GM12878 (cell line): ENCODE measurements around the gene MYO18B. TPM values are rescaled to one million over a fixed set of nuclear protein-coding genes. Genes with fewer than 3 reads are reported as not detected.
A peak's percentile ranks its signal among the peaks of the same experiment; 100 is the strongest.

Source experiments
- ATAC-seq: fragments of 200-7000 bp; cut with Tn5 transposase; 3 replicates; pipeline ENCODE4 v1.9.1; 2020; ENCODE audit warnings: mild to moderate bottlenecking, moderate library complexity
- BruUV-seq: library from RNA; stranded (reverse); fragments of 400-500 nt; replicated peaks from 2 replicates; lab custom pipeline; 2021; lab: Mats Ljungman, UMichigan
- CTCF ChIA-PET: fragments of 300-600 bp; sonication (Branson Sonifier 250); formaldehyde crosslinking; extraction: SDS; loops from one replicate; lab custom pipeline; 2021; ENCODE audit warnings: inconsistent platforms; lab: Yijun Ruan, JAX
- POLR2A ChIA-PET: fragments of 350-600 bp; formaldehyde crosslinking; extraction: SDS; loops from one replicate; lab custom pipeline; 2021; ENCODE audit warnings: inconsistent platforms; lab: Charles Lee
- RAD21 ChIA-PET: fragments of 300-600 bp; sonication (Branson Sonifier 250); formaldehyde crosslinking; loops from one replicate; lab custom pipeline; 2023; ENCODE audit warnings: antibody characterized with exemption; ENCODE audit not compliant: unreplicated experiment; lab: Charles Lee
- SMC1A ChIA-PET: fragments of 300-600 bp; sonication (Branson Sonifier 250); formaldehyde crosslinking; loops from one replicate; lab custom pipeline; 2023; ENCODE audit not compliant: unreplicated experiment, uncharacterized antibody; lab: Charles Lee
- DNase-seq: peaks from one replicate; pipeline ENCODE4 v3.0.0-alpha.2; 2011; ENCODE audit warnings: low read depth, low spot score
- FAIRE-seq: peaks from 3 replicates; lab custom pipeline; 2011; peaks lifted over from hg19 to GRCh38; lab: Jason Lieb, UNC
- H2AFZ ChIP-seq: 2 replicates; pipeline ENCODE4 v1.6.0; 2011; ENCODE audit warnings: low read depth, low read length, control low read depth; ENCODE audit not compliant: control insufficient read depth
- H3K27ac ChIP-seq: 2 replicates; pipeline ENCODE4 v1.5.1; 2011; ENCODE audit warnings: control low read depth; ENCODE audit not compliant: control insufficient read depth, insufficient read depth
- H3K27me3 ChIP-seq, 2 experiments: replicated peaks in 1 of 2; 2 replicates each; pipeline versions ENCODE4 v1.6.0 to v1.6.1; 2011; ENCODE audit warnings: low read length in 1 of 2; ENCODE audit not compliant: control insufficient read depth in 2 of 2, insufficient read depth in 2 of 2
- H3K36me3 ChIP-seq, 2 experiments: 2 replicates each; pipeline ENCODE4 v1.5.1; 2011; ENCODE audit warnings: low read length in 1 of 2; ENCODE audit not compliant: control insufficient read depth in 2 of 2, insufficient read depth in 2 of 2
- H3K4me1 ChIP-seq: 2 replicates; pipeline ENCODE4 v1.6.1; 2011; ENCODE audit warnings: mild to moderate bottlenecking, low read length, moderate library complexity, mixed read lengths; ENCODE audit not compliant: control insufficient read depth, insufficient read depth
- H3K4me2 ChIP-seq: 2 replicates; pipeline ENCODE4 v1.6.0; 2011; ENCODE audit warnings: control low read depth; ENCODE audit not compliant: control insufficient read depth, insufficient read depth
- H3K4me3 ChIP-seq: fragments of 200-600 bp; sonication (generic); 2 replicates; pipeline ENCODE4 v1.5.1; 2016
- H3K79me2 ChIP-seq: 2 replicates; pipeline ENCODE4 v1.6.0; 2011; ENCODE audit warnings: low read length; ENCODE audit not compliant: control insufficient read depth, insufficient read depth
- H3K9ac ChIP-seq: 2 replicates; pipeline ENCODE4 v1.8.0; 2011; ENCODE audit warnings: low read length, control low read depth, mixed read lengths; ENCODE audit not compliant: control insufficient read depth, insufficient read depth
- H3K9me3 ChIP-seq: replicated peaks from 3 replicates; pipeline ENCODE4 v1.5.1; 2011; ENCODE audit warnings: mild to moderate bottlenecking, low read length; ENCODE audit not compliant: control insufficient read depth, insufficient read depth
- H4K20me1 ChIP-seq: 2 replicates; pipeline ENCODE4 v1.6.0; 2011; ENCODE audit not compliant: control insufficient read depth, insufficient read depth
- ASH2L ChIP-seq: fragments of 300-600, 200-600 bp; sonication (generic); IDR thresholded peaks from 2 replicates; pipeline ENCODE4 v1.6.1; 2017; ENCODE audit warnings: low read depth, mild to moderate bottlenecking, borderline replicate concordance
- ATF7 ChIP-seq: fragments of 450-650 bp; IDR thresholded peaks from 2 replicates; pipeline ENCODE4 v1.6.1; 2016; ENCODE audit warnings: low read depth, mild to moderate bottlenecking
- BHLHE40 ChIP-seq, 2 experiments: fragments of 450-650 bp in 1 of 2; IDR thresholded peaks; 2 replicates each; pipeline ENCODE4 v1.6.1; 2011 to 2017; ENCODE audit warnings: low read depth in 2 of 2, borderline replicate concordance in 1 of 2, improper control_type of control experiment in 1 of 2, low read length in 1 of 2, mild to moderate bottlenecking in 1 of 2
- BMI1 ChIP-seq: fragments of 450-650 bp; IDR thresholded peaks from 2 replicates; pipeline ENCODE4 v1.6.1; 2016; ENCODE audit warnings: mild to moderate bottlenecking, moderate library complexity, borderline replicate concordance
- CBX3 ChIP-seq: fragments of 200-600 bp; sonication (generic); IDR thresholded peaks from 2 replicates; pipeline ENCODE4 v1.6.1; 2016; ENCODE audit warnings: low read depth, borderline replicate concordance
- EED ChIP-seq: sonication (generic); IDR thresholded peaks from 2 replicates; pipeline ENCODE4 v1.6.1; 2016; ENCODE audit warnings: antibody characterized with exemption, low read depth
- GATAD2B ChIP-seq: fragments of 450-650 bp; conservative IDR thresholded peaks from 2 replicates; pipeline ENCODE4 v1.6.1; 2017; ENCODE audit warnings: low read depth, mild to moderate bottlenecking, moderate library complexity
- MEF2B ChIP-seq: fragments of 450-650 bp; IDR thresholded peaks from 2 replicates; pipeline ENCODE4 v1.6.1; 2018; ENCODE audit warnings: mild to moderate bottlenecking, moderate library complexity; ENCODE audit not compliant: partially characterized antibody, poor library complexity, severe bottlenecking
- NR2C2 ChIP-seq: IDR thresholded peaks from 2 replicates; pipeline ENCODE4 v1.6.1; 2011; ENCODE audit warnings: borderline replicate concordance, low read depth; ENCODE audit not compliant: control insufficient read depth, insufficient read length
- NR2F1 ChIP-seq: fragments of 450-650 bp; conservative IDR thresholded peaks from 2 replicates; pipeline ENCODE4 v1.6.1; 2017; ENCODE audit warnings: mild to moderate bottlenecking
- PAX8 ChIP-seq: fragments of 450-650 bp; IDR thresholded peaks from 2 replicates; pipeline ENCODE4 v1.6.1; 2017; ENCODE audit warnings: mild to moderate bottlenecking, moderate library complexity
- POLR2AphosphoS2 ChIP-seq: IDR thresholded peaks from 2 replicates; pipeline ENCODE4 v1.6.1; 2011; ENCODE audit warnings: low read depth, mild to moderate bottlenecking, low read length, improper control_type of control experiment, moderate library complexity
- RAD51 ChIP-seq: fragments of 450-650 bp; IDR thresholded peaks from 2 replicates; pipeline ENCODE4 v1.6.1; 2016; ENCODE audit warnings: moderate library complexity, mild to moderate bottlenecking, inconsistent platforms
- REST ChIP-seq: IDR thresholded peaks from 2 replicates; pipeline ENCODE4 v1.6.1; 2012; ENCODE audit warnings: mild to moderate bottlenecking, low read depth, low read length
- SPI1 ChIP-seq: IDR thresholded peaks from 2 replicates; pipeline ENCODE4 v1.6.1; 2011; ENCODE audit warnings: low read depth, mild to moderate bottlenecking, low read length, moderate library complexity, borderline replicate concordance; ENCODE audit not compliant: insufficient read depth
- YY1 ChIP-seq: IDR thresholded peaks from 2 replicates; pipeline ENCODE4 v1.6.1; 2011; ENCODE audit warnings: low read depth, mild to moderate bottlenecking, low read length
- ZNF274 ChIP-seq: IDR thresholded peaks from one replicate; pipeline ENCODE4 v1.8.0; 2011; ENCODE audit not compliant: insufficient read length, insufficient read depth
- WGBS: methylation state at CpG from one replicate; pipeline ENCODE4 v1.1.6; 2016; ENCODE audit warnings: low lambda C conversion rate; ENCODE audit not compliant: insufficient replicate concordance, insufficient coverage; ENCODE audit errors: missing lambda C conversion rate; 5-methylcytosine and 5-hydroxymethylcytosine counted together
- in situ Hi-C: fragments of 300-500 bp; cut with MboI; formaldehyde crosslinking; loops from 9 replicates; pipeline ENCODE4 v1.14.3; 2018; ENCODE audit warnings: mixed read lengths
- intact Hi-C: fragments of 100-400 bp; cut with micrococcal nuclease; formaldehyde crosslinking; loops from one replicate; pipeline ENCODE4 v1.14.2; 2022; ENCODE audit not compliant: unreplicated experiment
- polyA plus RNA-seq, 11 experiments: library from polyadenylated mRNA; depleted of rRNA in 4 of 11; unstranded in 6 of 11; stranded (reverse) in 5 of 11; fragments of >200 nt; fragmentation: Nextera tagmentation in 4 of 11; fragmentation: Illumina TruSeq in 1 of 11; extraction: Ambion mirVana in 4 of 11; extraction: Trizol in 1 of 11; gene quantifications; 1 replicate in 1 of 11; 2 replicates in 10 of 11; pipeline versions ENCODE4 v1.2.1 to v1.2.3, GENCODE V29; 2011 to 2016; ENCODE audit warnings: inconsistent platforms in 2 of 11, missing spikeins in 2 of 11, low read depth in 1 of 11
- total RNA-seq, 4 experiments: library from RNA; depleted of rRNA in 3 of 4; stranded (reverse); fragments of >200 nt in 3 of 4; fragmentation: Illumina TruSeq in 1 of 4; extraction: Trizol in 1 of 4; gene quantifications; 2 replicates each; pipeline versions ENCODE4 v1.2.1 to v1.2.3, GENCODE V29; 2013 to 2021
- TF ChIP-seq, protein P1 (sequence below): fragments of 450-650 bp; IDR thresholded peaks from 2 replicates; pipeline ENCODE4 v1.6.1; 2016; ENCODE audit warnings: mild to moderate bottlenecking

Gene MYO18B
- total and polyA plus RNA-seq, 10 of the 15 experiments (the other 5 are each of a cell fraction or from before 2014, with no cell fraction given), result 0.05 to 2.1 (median 0.51) TPM; not detected in 1

- TF ChIP-seq RAD51 (peak; percentile 15; the same call in 1 of the 2 replicates), ATF7 (peak; percentile 64; the same call in 1 of the 2 replicates), MEF2B (peak; percentile 45), EED (peak; percentile 69), BHLHE40 (IDR thresholded peaks at IDR 0.05; ENCODE audit: borderline replicate concordance in 1 of 2, low read depth in 2 of 2, low read length in 1 of 2) (peak in 1 of 2 experiments; percentile 39; a peak in 1 of 4 replicates), NR2F1 (peak; percentile 54), CBX3 (no peak), REST (no peak), YY1 (no peak), BMI1 (no peak)
These were observed 98.9 kb downstream of the MYO18B start (continued) for GRCh38 chr22:25840891-25841290.

DNA sequence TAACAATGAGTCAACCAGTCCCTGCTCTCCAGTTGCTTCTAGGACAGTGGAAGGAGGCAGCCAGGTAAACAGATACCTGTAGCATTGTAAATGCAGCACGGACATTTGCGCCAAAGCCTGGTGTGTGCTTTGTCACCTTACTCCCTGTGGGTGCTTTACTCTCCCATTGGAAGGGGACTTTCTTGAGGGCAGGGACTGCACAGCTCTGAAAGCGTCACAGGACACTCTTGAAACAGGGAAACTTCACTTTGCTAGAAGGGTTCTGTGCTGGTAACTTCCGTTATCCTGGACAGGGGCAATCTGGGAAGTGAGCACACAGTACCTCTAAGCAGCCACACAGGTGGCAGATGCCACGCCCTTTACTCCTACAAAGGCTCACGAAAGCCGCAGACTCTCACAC lies 99.8 kb downstream of the MYO18B start:
- intact Hi-C loops, result no loop called here
- no peak for ATAC-seq
- no peak for TF ChIP-seq PAX8
- no peak for TF ChIP-seq EED
- TF ChIP-seq ASH2L, result no peak
- TF ChIP-seq ZNF274, result no peak
- no peak for TF ChIP-seq NR2C2
- no peak for TF ChIP-seq SPI1
- TF ChIP-seq POLR2AphosphoS2, result no peak
- TF ChIP-seq, protein P1, sequence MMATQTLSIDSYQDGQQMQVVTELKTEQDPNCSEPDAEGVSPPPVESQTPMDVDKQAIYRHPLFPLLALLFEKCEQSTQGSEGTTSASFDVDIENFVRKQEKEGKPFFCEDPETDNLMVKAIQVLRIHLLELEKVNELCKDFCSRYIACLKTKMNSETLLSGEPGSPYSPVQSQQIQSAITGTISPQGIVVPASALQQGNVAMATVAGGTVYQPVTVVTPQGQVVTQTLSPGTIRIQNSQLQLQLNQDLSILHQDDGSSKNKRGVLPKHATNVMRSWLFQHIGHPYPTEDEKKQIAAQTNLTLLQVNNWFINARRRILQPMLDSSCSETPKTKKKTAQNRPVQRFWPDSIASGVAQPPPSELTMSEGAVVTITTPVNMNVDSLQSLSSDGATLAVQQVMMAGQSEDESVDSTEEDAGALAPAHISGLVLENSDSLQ, result no peak
- no peak for TF ChIP-seq GATAD2B

More for the DNA sequence above, 99.8 kb downstream of the MYO18B start:
- no peak overlapping the region for H3K4me3 ChIP-seq
- no peaks in the 10 kb centered on the region for H3K27me3 ChIP-seq
- no peaks in the 10 kb centered on the region for H3K79me2 ChIP-seq
- H2AFZ ChIP-seq, result no peak overlapping the region
- DNase-seq (no peak), FAIRE-seq (no peak)
- in situ Hi-C loops, result no loop called here
- H3K36me3 ChIP-seq, result no peaks in the 10 kb centered on the region
- CTCF ChIA-PET, result interaction anchor here (0.7 kb wide), 1 partner anchor 12 kb away, joined by 3 read pairs; no protein-coding TSS in a partner anchor
- no peak overlapping the region for H3K27ac ChIP-seq
- RAD21 ChIA-PET, result no interaction called here
- BruUV-seq, result no TSS peak
- peaks cover 27% of the 10 kb centered on the region for H3K4me1 ChIP-seq
- no peak overlapping the region for H3K4me2 ChIP-seq
- no peaks in the 10 kb centered on the region for H4K20me1 ChIP-seq
- SMC1A ChIA-PET, result interaction anchor here (1.5 kb wide), 1 partner anchor 12 kb away, joined by 3 read pairs; no protein-coding TSS in a partner anchor
- POLR2A ChIA-PET, result no interaction called here
- WGBS, result 54% methylated on average over 7 of the region's 7 CpGs
- H3K9ac ChIP-seq, result no peak overlapping the region
- no peaks in the 10 kb centered on the region for H3K9me3 ChIP-seq
